ENCODE results near the gene NTN3.
"Not testable (repeated sequence)": the region's sequence is repeated elsewhere in the genome, so short reads cannot be mapped to it uniquely, and the experiment has no call there.

NTN3 gene

DNA sequence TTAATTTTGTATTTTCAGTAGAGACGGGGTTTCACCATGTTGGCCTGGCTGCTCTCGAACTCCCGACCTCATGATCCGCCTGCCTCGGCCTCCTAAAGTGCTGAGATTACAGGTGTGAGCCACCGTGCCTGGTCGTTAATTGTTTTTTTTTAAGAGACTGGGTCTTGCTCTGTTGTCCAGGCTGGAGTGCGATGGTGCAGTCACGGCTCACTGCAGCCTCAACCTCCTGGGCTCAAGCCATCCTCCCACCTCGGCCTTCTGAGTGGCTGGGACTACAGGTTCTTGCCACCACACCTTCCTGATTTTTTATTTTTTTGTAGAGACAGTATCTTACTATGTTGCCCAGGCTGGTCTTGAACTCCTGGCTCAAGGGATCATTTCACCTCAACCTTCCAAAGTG lies 8.9 kb downstream of the NTN3 start:
- DNase-seq (ENCODE audit: low spot score), result not testable (repeated sequence)

- no peak for DNase-seq (ENCODE audit: low spot score)
Observed at GRCh38 chr16:2480948-2481347, 9.9 kb downstream of the NTN3 start.

DNA sequence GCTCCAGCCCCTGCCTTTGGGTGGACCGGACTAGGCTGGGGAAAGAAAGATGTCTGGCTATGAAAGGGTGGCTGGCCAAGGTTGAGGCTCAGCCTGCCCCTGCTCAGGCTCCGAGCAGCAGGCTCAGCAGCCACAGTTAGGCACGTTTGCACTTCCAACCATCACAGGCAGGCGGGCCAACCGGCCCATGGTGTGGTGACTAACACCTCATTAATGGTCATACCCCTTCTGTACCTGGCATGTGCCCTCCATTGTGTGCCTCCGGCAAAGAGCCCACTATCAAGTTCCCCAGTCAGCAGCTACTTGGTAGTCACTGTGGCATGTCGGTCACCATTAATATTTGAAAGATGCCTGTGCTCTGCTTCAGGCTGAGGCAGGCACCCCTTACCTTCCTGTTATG lies 10.6 kb downstream of the NTN3 start:
- no peak for DNase-seq (ENCODE audit: low spot score)

GRCh38 chr16:2482249-2482648 lies 11.2 kb downstream of the NTN3 start:
- DNase-seq (ENCODE audit: low spot score), result no peak

- peak; percentile 79 for DNase-seq (ENCODE audit: low spot score)
Observed at GRCh38 chr16:2482708-2483534, 11.8 kb downstream of the NTN3 start.

- no peak for DNase-seq (ENCODE audit: low spot score)
Observed at GRCh38 chr16:2483939-2484897, 13.1 kb downstream of the NTN3 start.

- no peak for DNase-seq (ENCODE audit: low spot score)
Observed at GRCh38 chr16:2484898-2485508, 13.9 kb downstream of the NTN3 start.

- no peak for DNase-seq (ENCODE audit: low spot score)
Observed at GRCh38 chr16:2485811-2486507, 14.9 kb downstream of the NTN3 start.

DNA sequence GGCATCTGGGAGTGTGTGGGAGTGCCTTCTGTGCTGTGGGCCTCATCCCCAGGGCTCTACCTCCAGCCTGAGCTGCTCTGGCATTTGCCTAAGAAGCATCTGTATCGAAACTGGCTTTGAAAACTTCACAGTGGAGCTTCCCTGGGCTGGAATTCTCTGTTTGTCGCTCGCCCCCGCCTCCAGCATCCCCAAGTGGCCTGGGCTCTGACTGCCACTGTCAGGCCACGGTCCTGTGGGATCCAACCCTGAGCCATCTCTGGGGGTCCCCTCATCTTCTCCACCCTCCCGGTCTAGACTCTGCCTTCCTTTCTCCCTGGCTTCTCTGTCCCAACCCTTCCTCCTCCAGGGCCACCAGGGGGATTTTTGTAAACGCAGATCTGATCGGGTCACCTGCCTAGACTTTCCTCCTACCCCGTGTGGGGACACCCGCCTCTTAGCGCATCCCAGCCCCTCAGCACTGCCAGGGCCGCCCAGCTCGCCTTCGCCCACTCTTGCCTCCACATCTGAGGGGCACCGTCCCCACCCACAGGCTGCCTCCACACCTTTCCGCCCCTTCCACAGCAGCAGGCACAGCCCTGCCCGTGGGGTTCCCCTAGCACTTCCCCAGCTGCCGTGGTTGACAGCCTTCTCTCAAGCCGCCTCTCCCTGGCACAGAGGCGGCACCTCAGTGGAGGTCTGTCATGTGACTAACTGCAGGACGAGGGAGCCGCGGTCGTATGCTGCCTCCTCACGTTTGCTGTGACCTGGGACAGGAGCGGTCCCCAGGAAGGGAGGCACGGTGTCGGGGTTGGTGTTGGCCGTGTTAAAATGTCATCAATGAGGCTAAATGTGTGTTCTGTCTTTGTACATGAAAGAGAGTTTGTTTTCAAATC lies 15.8 kb downstream of the NTN3 start:
- DNase-seq (ENCODE audit: low spot score), result peak; percentile 76

DNA sequence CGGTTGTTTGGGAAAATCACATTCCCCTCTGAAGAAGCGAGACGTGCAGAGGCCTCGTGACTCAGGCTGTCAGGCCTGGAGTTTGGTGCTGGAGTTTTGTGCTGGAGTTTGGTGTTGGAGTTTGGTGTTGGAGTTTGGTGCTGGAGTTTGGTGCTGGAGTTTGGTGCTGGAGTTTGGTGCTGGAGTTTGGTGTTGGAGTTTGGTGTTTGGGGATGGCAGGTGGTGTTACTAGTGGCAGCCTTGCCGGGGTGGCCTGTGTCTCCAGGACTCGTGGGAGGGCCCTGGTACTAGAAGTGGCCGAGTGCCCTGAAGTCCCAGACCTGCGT lies 16.4 kb downstream of the NTN3 start:
- no peak for DNase-seq (ENCODE audit: low spot score)

DNA sequence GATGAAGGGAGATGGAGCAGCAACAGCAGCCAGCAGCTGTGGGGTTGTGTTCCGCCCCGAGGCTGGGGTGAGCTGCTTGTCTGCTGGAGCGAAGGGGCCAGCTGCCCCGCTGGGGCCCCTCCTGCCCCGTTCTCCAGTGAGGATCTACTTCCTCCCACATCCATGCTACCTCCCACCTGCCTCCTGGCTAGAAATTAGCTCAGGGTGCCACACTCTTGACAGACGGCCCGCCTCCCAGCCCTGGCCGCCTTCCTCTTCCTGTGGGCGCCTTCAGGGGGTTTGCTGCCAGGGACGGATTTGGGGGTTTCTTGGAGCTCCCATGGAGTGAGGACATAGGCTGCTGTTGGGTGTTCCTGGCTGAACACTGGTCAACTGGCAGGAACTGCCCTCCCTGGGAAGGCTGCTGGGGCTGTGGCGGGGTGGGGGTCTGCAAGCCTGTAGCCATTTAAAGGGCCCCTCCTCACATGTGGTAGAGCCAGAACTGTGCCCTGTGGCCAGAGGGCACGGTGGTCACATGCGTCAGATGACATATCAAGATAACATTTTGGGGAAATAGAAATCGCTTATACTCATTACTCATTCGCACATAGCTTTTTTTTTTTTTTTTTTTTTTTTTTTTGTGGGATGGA lies 16.9 kb downstream of the NTN3 start:
- DNase-seq (ENCODE audit: low spot score), result no peak

GRCh38 chr16:2489581-2489980 lies 18.5 kb downstream of the NTN3 start:
- DNase-seq (ENCODE audit: low spot score), result no peak

- peak; percentile 67 for DNase-seq (ENCODE audit: low spot score)
Observed at GRCh38 chr16:2490190-2491105, 19.4 kb downstream of the NTN3 start.

- DNase-seq (ENCODE audit: low spot score), result no peak
Observed at GRCh38 chr16:2492292-2492691, 21.2 kb downstream of the NTN3 start.

DNA sequence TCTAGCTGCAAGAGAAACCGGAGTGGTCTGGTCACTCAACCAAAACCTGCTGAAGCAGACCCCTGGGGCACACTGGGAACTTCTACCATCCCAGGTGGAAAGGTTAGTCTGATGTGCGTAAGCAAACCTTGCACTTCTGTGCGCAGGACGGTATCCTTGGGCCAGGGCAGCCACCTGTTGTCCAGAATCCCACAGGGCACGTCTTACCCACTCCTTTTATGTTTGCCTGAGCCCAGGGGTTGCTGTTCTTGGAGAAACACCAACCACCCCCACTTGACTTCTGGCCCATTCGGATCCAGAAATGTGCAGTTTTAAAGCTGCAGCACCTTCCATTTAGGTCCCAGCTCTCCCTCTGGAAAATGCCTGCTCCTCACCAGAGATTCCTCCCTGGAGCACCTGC lies 22.5 kb downstream of the NTN3 start:
- no peak for DNase-seq (ENCODE audit: low spot score)

- DNase-seq (ENCODE audit: low spot score), result no peak
Observed at GRCh38 chr16:2494616-2495015, 23.5 kb downstream of the NTN3 start.

DNA sequence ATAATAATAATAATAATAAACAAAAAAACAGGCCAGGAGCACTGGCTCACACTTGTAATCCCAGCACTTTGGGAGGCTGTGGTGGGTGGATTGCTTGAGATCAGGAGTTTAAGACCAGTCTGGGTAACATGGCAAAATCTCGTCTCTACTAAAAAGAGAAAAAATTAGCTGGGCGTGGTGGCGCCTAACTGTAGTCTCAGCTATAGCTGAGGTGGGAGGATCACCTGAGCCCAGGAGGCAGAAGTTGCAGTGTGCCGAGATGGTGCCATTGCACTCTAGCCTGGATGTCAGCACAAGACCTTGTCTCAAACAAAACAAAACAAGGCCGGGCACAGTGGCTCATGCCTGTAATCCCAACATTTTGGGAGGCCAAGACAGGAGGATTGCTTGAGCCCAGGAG lies 23.9 kb downstream of the NTN3 start:
- DNase-seq (ENCODE audit: low spot score), result no peak

- DNase-seq (ENCODE audit: low spot score), result peak; percentile 8
Observed at GRCh38 chr16:2496223-2497115, 25.4 kb downstream of the NTN3 start.
